HepG2 (cell line): ENCODE data around the gene CHMP6.

Source experiments
- MYC ChIP-seq: sonication (generic); formaldehyde crosslinking; IDR thresholded peaks from 2 replicates; pipeline ENCODE4 v1.9.0; 2021; ENCODE audit warnings: missing genetic modification reagents, borderline replicate concordance
- SMARCE1 ChIP-seq: fragments of 450-650 bp; IDR thresholded peaks from 2 replicates; pipeline ENCODE4 v1.6.1; 2017; ENCODE audit warnings: borderline replicate concordance

DNA sequence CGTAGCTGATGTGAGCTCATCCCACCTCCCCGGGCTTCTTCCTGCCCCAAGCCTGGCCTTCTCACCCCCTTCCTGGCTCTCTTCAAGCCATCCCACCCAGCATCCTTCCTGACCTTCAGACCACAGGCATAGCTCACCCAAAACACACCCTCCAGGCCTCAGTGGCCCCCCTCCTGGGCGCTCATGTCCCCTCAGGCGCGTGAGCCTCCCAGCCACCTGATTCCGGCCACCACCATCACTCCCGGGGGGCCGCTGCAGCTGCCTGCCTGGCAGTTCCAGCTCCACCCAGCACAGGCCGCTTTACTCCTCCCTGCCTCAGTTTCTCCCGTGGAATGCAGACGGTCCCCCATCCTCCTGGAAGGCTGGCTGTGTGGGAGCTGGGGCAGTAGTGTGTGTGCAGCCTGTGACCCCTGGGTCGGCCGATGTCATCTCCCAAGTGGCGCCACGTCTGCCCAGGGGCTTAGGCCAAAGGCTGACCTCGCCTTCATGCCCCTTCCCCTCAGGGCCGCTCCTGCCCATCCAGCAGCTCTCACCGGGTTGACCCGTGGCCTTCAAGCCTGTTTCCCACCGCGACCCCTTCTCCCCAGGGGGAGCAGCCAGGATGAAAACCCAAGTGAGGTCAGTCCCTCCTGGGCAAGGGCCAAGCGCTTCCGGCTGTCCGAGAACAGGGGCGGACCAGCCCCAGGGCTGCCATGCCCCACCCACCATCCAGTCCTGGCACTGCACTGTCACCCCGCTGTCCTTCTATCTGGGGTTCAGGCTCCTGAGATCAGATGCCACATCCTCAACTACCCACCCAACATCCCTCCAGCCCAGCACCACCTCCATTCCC is 11.9 kb upstream of the CHMP6 start:
- no peak for TF ChIP-seq SMARCE1
- TF ChIP-seq MYC (CRISPR knock-in tag) = no peak
